Tibial nerve (tissue), 4 donors: ENCODE data around the gene ZSWIM3.

Experiments
- CTCF ChIP-seq, 5 experiments: fragments of 200-600 bp in 3 of 5; fragments of 450-650 bp in 2 of 5; sonication (generic) in 3 of 5; IDR thresholded peaks; one replicate each; pipeline ENCODE4 v1.5.1; 2016 to 2019; ENCODE audit warnings: antibody characterized with exemption in 5 of 5, mild to moderate bottlenecking in 3 of 5, moderate library complexity in 2 of 5
- EP300 ChIP-seq, 2 donors: sonication (generic); formaldehyde crosslinking; IDR thresholded peaks; one replicate each; pipeline ENCODE4 v1.6.1; 2017; ENCODE audit warnings: antibody characterized with exemption in 2 of 2, mild to moderate bottlenecking in 1 of 2
- POLR2A ChIP-seq, 2 donors: fragments of 450-650 bp; IDR thresholded peaks; one replicate each; pipeline ENCODE4 v1.6.1; 2017; ENCODE audit warnings: antibody characterized with exemption in 2 of 2, mild to moderate bottlenecking in 2 of 2, moderate library complexity in 2 of 2

- TF ChIP-seq CTCF (IDR thresholded peaks at IDR 0.05) = no peak
- TF ChIP-seq POLR2A (IDR thresholded peaks at IDR 0.05) = no peak
- no peak for TF ChIP-seq EP300 (IDR thresholded peaks at IDR 0.05)
Measured at GRCh38 chr20:45827712-45828111, 29.7 kb upstream of the ZSWIM3 start.
